MCF 10A (cell line): ENCODE results near the gene RPL13. TPM values are rescaled to one million over a fixed set of nuclear protein-coding genes. Genes with fewer than 3 reads are reported as not detected.

Experiments used
- total RNA-seq: library from RNA; stranded (reverse); gene quantifications from 2 replicates; pipeline ENCODE4 v1.2.3, GENCODE V29; 2022

Gene RPL13
- total RNA-seq, 1 experiment from 2014 or later: 3,148 TPM

Other genes starting within 250 kb of the RPL13 start
- 218 and 237 TPM in 2 replicates for gene ANKRD11, start 70.1 kb upstream of the RPL13 start, total RNA-seq
- gene SPG7, start 52.3 kb upstream of the RPL13 start, total RNA-seq: 82.4 and 92.3 TPM in 2 replicates
- 86.8 and 92.4 TPM in 2 replicates for gene CPNE7, start 15.1 kb downstream of the RPL13 start, total RNA-seq
- 0.29 and 0.82 TPM in 2 replicates for gene DPEP1, start 53.0 kb downstream of the RPL13 start, total RNA-seq
- gene CHMP1A, start 97.0 kb downstream of the RPL13 start, total RNA-seq: 59.7 and 62.4 TPM in 2 replicates
- 7.2 and 9.5 TPM in 2 replicates for gene SPATA33, start 97.2 kb downstream of the RPL13 start, total RNA-seq
- 73.0 and 83.4 TPM in 2 replicates for gene CDK10, start 126.0 kb downstream of the RPL13 start, total RNA-seq
- gene SPATA2L, start 141.0 kb downstream of the RPL13 start, total RNA-seq: 12.1 and 12.5 TPM in 2 replicates
- 12.0 and 13.2 TPM in 2 replicates for gene VPS9D1, start 160.2 kb downstream of the RPL13 start, total RNA-seq
- 32.7 and 33.6 TPM in 2 replicates for gene ZNF276, start 160.9 kb downstream of the RPL13 start, total RNA-seq